Activated naive CD8-positive, alpha-beta T cell treated with anti-CD3 and anti-CD28 coated beads, Interleukin-2, amount 10 ng/mL, durations not matched to agents 7 days and 5 days (primary cell): Measurements from ENCODE around the gene RYR1. TPM values are rescaled to one million over a fixed set of nuclear protein-coding genes. Genes with fewer than 3 reads are reported as not detected.
"Not testable (repeated sequence)": the region's sequence is repeated elsewhere in the genome, so short reads cannot be mapped to it uniquely, and the experiment has no call there.

Experiments used
- ATAC-seq: fragments of 150-1000 bp; cut with Tn5 transposase; one replicate; pipeline ENCODE4 v1.10.0; 2021; ENCODE audit warnings: low read depth, moderate library complexity
- POLR2A ChIA-PET: fragments of 350-600 bp; sonication (Branson Sonifier 250); formaldehyde crosslinking; loops from one replicate; lab custom pipeline; 2021; ENCODE audit warnings: antibody characterized with exemption; lab: Charles Lee
- DNase-seq: peaks from one replicate; pipeline ENCODE4 v3.0.0; 2021
- H3K27ac Mint-ChIP-seq: one replicate; pipeline ENCODE4 v1.8.0; 2022; ENCODE audit warnings: mild to moderate bottlenecking, mixed read lengths
- H3K27me3 Mint-ChIP-seq: one replicate; pipeline ENCODE4 v1.8.0; 2022; ENCODE audit warnings: mild to moderate bottlenecking, moderate library complexity, mixed read lengths
- H3K36me3 Mint-ChIP-seq: one replicate; pipeline ENCODE4 v1.8.0; 2021; ENCODE audit warnings: mild to moderate bottlenecking, mixed read lengths
- H3K4me1 Mint-ChIP-seq: one replicate; pipeline ENCODE4 v1.8.0; 2021; ENCODE audit warnings: mixed read lengths
- H3K4me3 Mint-ChIP-seq: one replicate; pipeline ENCODE4 v1.8.0; 2022; ENCODE audit warnings: mild to moderate bottlenecking, moderate library complexity, mixed read lengths
- H3K9me3 Mint-ChIP-seq: one replicate; pipeline ENCODE4 v1.8.0; 2021; ENCODE audit warnings: mixed read lengths
- total RNA-seq, 2 experiments: library from RNA; stranded (reverse); gene quantifications; one replicate each; pipeline ENCODE4 v1.2.3, GENCODE V29; 2021

RYR1 gene
- total RNA-seq, 2 experiments from 2014 or later: 2.9 to 3.5 TPM

GRCh38 chr19:38614289-38614688 lies 180.8 kb downstream of the RYR1 start:
- H3K27me3 Mint-ChIP-seq: no peaks in the 10 kb centered on the region
- ATAC-seq (no peak), DNase-seq (no peak)
- no peak overlapping the region for H3K4me3 Mint-ChIP-seq
- POLR2A ChIA-PET: no interaction called here
- no peak overlapping the region for H3K27ac Mint-ChIP-seq
- H3K9me3 Mint-ChIP-seq: no peaks in the 10 kb centered on the region
- H3K36me3 Mint-ChIP-seq: peaks cover 39% of the 10 kb centered on the region
- H3K4me1 Mint-ChIP-seq: peaks cover 30% of the 10 kb centered on the region

- Mint-ChIP-seq H3K9me3 (no peaks in the 10 kb centered on the region), H3K27me3 (no peaks in the 10 kb centered on the region), H3K27ac (peak overlapping the region; percentile 81), H3K36me3 (peaks cover 36% of the 10 kb centered on the region), H3K4me1 (peaks cover 36% of the 10 kb centered on the region), H3K4me3 (peak overlapping the region; percentile 77)
- POLR2A ChIA-PET: interaction anchor here (0.6 to 1.2 kb wide), 3 partner anchors 21 to 46 kb away, joined by 3 read pairs; no protein-coding TSS in a partner anchor
- ATAC-seq (no peak), DNase-seq (no peak)
Measured at GRCh38 chr19:38615007-38615581, 181.6 kb downstream of the RYR1 start.

GRCh38 chr19:38616265-38616664 lies 182.8 kb downstream of the RYR1 start:
- ATAC-seq: no peak
- Mint-ChIP-seq H3K4me3 (peak overlapping the region; percentile 93), H3K27ac (peak overlapping the region; percentile 96), H3K9me3 (no peaks in the 10 kb centered on the region), H3K4me1 (peaks cover 40% of the 10 kb centered on the region), H3K27me3 (no peaks in the 10 kb centered on the region), H3K36me3 (peaks cover 28% of the 10 kb centered on the region)
- no peak for DNase-seq
- POLR2A ChIA-PET: interaction anchor here (1.2 to 3.6 kb wide), 2 partner anchors 8 to 47 kb away, joined by 3 to 13 read pairs; no protein-coding TSS in a partner anchor

DNA sequence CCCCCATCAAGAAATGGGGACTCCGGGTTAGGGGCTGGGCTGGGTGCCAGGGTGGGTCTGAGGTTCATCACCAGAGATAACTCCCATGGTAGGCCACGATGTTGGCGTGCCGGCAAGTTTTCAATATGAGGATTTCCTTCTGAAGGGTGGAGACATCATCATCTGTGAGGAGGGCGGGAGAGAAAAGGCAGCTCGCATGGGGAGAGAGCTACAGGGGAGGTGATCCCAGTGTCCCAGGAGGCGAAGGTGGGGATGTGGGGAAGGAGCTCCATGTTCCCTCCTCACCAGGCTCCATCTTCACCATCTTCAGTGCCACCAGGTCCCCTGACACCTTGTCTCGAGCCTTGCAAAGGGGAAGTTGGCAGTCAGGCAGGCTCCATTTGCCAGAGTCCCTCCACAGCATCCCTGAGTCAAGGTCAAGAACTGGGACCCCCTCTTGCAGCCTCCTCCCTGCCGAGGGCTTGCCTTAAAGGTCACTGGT lies 183.8 kb downstream of the RYR1 start:
- H3K4me1 Mint-ChIP-seq: peaks cover 42% of the 10 kb centered on the region
- H3K27ac Mint-ChIP-seq: peak overlapping the region; percentile 96
- peak overlapping the region; percentile 93 for H3K4me3 Mint-ChIP-seq
- POLR2A ChIA-PET: interaction anchor here (0.5 to 3.6 kb wide), 14 partner anchors 9 to 313 kb away, joined by 3 to 23 read pairs (median 4); partner anchors contain the start of genes FAM98C, GGN, MRPS12 and RINL
- peaks cover 30% of the 10 kb centered on the region for H3K36me3 Mint-ChIP-seq
- no peaks in the 10 kb centered on the region for H3K27me3 Mint-ChIP-seq
- DNase-seq: no peak
- H3K9me3 Mint-ChIP-seq: no peaks in the 10 kb centered on the region
- no peak for ATAC-seq

DNA sequence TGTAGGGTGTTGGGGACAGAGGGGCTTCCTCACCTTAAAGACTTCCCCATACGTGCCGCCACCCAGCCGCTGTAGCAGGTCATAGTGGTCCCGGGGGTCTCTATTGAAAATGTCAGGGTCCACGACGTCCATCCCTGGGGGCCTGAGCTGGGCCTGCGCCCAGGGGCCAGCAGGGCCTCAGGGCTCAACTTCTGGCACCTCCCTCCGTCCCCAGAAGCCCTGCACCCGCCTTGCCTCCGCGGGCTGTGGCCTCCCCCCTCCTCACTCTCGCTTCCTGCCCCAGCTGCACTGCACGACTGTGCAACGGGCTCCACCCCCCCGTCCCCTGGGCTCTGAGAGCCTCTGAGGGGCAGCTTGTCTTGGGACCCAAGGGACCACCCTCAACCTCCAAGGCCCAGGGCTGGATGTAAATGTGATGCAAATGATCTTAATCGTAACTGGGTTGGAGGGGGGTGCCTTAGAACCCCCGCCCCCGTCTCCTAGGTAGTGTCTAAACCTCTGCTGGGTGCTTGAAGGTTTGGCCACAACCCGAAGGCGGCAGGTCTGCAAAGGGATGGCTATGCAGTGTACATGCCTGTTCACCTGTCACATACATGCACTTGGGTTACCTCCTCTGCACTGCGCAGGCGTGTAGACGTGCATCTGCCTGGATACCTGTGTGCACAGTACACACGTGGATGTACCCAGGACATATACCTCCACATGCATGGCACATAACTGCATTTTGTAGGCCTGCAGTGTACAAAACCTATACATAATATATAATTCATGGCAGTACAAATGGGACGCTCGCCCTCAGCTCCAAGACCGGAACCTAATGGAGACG lies 184.5 kb downstream of the RYR1 start, which contains the start of gene MAP4K1:
Gene MAP4K1 (minus strand): TSS at position 190 of the 826 bp plus-strand sequence. CDS start 58 bp downstream, at position 132.
- peak; percentile 76 for ATAC-seq
- H3K27ac Mint-ChIP-seq: peak within 1 kb of the TSS; percentile 96
- no peaks in the 10 kb centered on the region for H3K27me3 Mint-ChIP-seq
- POLR2A ChIA-PET: interaction anchor here (0.6 to 3.6 kb wide), 24 partner anchors 10 to 313 kb away, joined by 3 to 23 read pairs (median 4); partner anchors contain the start of genes ACTN4, FAM98C, GGN and MRPS12
- peak within 1 kb of the TSS; percentile 93 for H3K4me3 Mint-ChIP-seq
- DNase-seq: peak; percentile 79
- peaks cover 24% of the 10 kb centered on the region for H3K36me3 Mint-ChIP-seq
- peaks cover 40% of the 10 kb centered on the region for H3K4me1 Mint-ChIP-seq
- H3K9me3 Mint-ChIP-seq: no peaks in the 10 kb centered on the region

- Mint-ChIP-seq H3K27ac (peak within 1 kb of the TSS; percentile 96), H3K36me3 (peaks cover 20% of the 10 kb centered on the region), H3K27me3 (no peaks in the 10 kb centered on the region), H3K9me3 (no peaks in the 10 kb centered on the region), H3K4me3 (peak within 1 kb of the TSS; percentile 93), H3K4me1 (peaks cover 36% of the 10 kb centered on the region)
- DNase-seq (peak; percentile 99), ATAC-seq (peak; percentile 65)
- POLR2A ChIA-PET: interaction anchor here (0.7 to 3.6 kb wide), 23 partner anchors 10 to 312 kb away, joined by 3 to 23 read pairs (median 5); partner anchors contain the start of genes ACTN4, FAM98C, GGN and MRPS12
Measured at GRCh38 chr19:38618590-38619360, 185.3 kb downstream of the RYR1 start, which contains the start of gene EIF3K. TSS of gene EIF3K (plus strand) at chr19:38619188. CDS start at chr19:38619269, 81 bp downstream.

DNA sequence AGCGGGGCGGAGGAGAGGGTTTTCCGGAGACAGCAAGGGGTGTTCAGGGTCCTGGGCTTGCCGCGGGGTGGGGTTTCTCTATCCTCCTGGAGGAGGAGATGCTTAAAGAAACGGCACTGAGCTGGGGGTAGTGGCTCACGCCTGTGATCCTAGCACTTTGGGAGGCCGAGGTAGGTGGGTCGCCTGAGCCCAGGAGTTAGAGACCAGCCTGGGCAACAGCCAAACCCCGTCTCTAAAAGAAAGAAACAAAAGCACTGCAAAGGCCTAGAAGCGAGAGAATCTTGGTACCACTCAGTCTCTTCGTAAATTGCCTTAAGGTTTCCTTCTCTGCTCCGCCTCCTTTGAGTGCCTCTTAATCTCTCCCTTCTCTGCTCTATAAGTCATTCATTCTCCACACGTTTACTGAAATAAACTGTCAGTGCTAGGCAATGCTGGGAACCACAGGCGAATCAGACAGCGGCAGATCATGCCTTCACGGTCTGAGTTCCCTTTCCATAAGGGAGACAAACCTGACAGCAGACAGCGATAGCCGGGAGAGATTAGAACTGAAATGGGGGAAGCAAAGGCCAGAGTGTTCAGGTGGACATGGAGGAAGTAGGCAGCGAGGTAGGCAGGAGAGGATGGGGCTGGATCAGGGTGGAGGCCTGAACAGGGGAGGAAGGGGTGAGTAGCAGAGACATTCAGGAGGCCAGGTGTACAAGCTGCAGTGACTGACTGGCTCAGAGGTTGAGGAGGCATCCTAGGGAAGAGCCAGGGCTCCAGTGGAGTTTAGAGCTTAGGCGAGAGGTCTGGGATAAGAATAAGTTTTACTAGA lies 186.1 kb downstream of the RYR1 start:
- POLR2A ChIA-PET: interaction anchor here (0.6 to 3.6 kb wide), 22 partner anchors 11 to 311 kb away, joined by 3 to 23 read pairs (median 5); partner anchors contain the start of genes ACTN4, FAM98C, GGN and MRPS12
- Mint-ChIP-seq H3K27ac (peak overlapping the region; percentile 96), H3K36me3 (peaks cover 22% of the 10 kb centered on the region), H3K9me3 (no peaks in the 10 kb centered on the region), H3K4me3 (peak overlapping the region; percentile 93), H3K4me1 (peaks cover 31% of the 10 kb centered on the region), H3K27me3 (no peaks in the 10 kb centered on the region)
- ATAC-seq (no peak), DNase-seq (no peak)

GRCh38 chr19:38624822-38625221 lies 191.3 kb downstream of the RYR1 start:
- H3K27me3 Mint-ChIP-seq: no peaks in the 10 kb centered on the region
- peaks cover 12% of the 10 kb centered on the region for H3K4me1 Mint-ChIP-seq
- no peak overlapping the region for H3K27ac Mint-ChIP-seq
- no peak for ATAC-seq
- no peak for DNase-seq
- H3K4me3 Mint-ChIP-seq: no peak overlapping the region
- POLR2A ChIA-PET: no interaction called here
- peaks cover 17% of the 10 kb centered on the region for H3K36me3 Mint-ChIP-seq
- H3K9me3 Mint-ChIP-seq: no peaks in the 10 kb centered on the region

GRCh38 chr19:38626401-38626800 lies 192.9 kb downstream of the RYR1 start:
- Mint-ChIP-seq H3K36me3 (peaks cover 17% of the 10 kb centered on the region), H3K4me1 (peaks cover 5% of the 10 kb centered on the region), H3K9me3 (no peaks in the 10 kb centered on the region), H3K27me3 (no peaks in the 10 kb centered on the region), H3K4me3 (no peak overlapping the region), H3K27ac (peak overlapping the region; percentile 4)
- POLR2A ChIA-PET: no interaction called here
- ATAC-seq (no peak), DNase-seq (no peak)

GRCh38 chr19:38629568-38629967 lies 196.1 kb downstream of the RYR1 start:
- no peaks in the 10 kb centered on the region for H3K9me3 Mint-ChIP-seq
- ATAC-seq: no peak
- H3K4me3 Mint-ChIP-seq: no peak overlapping the region
- no peaks in the 10 kb centered on the region for H3K27me3 Mint-ChIP-seq
- H3K36me3 Mint-ChIP-seq: peaks cover 23% of the 10 kb centered on the region
- DNase-seq: no peak
- H3K4me1 Mint-ChIP-seq: peaks cover 6% of the 10 kb centered on the region
- POLR2A ChIA-PET: interaction anchor here (0.6 to 0.7 kb wide), 3 partner anchors 22 to 295 kb away, joined by 3 to 4 read pairs (median 4); no protein-coding TSS in a partner anchor
- no peak overlapping the region for H3K27ac Mint-ChIP-seq

DNA sequence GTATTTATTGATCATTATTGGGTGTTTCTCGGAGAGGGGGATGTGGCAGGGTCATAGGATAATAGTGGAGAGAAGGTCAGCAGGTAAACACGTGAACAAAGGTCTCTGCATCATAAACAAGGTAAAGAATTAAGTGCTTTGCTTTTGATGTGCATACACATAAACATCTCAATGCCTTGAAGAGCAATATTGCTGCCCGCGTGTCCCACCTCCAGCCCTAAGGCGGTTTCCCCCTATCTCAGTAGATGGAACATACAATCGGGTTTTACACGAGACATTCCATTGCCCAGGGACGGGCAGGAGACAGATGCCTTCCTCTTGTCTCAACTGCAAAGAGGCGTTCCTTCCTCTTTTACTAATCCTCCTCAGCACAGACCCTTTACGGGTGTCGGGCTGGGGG lies 197.8 kb downstream of the RYR1 start:
- H3K4me1 Mint-ChIP-seq: peaks cover 16% of the 10 kb centered on the region
- H3K27ac Mint-ChIP-seq, POLR2A ChIA-PET, H3K27me3 Mint-ChIP-seq, H3K4me3 Mint-ChIP-seq, ATAC-seq, H3K9me3 Mint-ChIP-seq, DNase-seq: not testable (repeated sequence)
- peaks cover 24% of the 10 kb centered on the region for H3K36me3 Mint-ChIP-seq
